NB4 (cell line): ENCODE results near the gene CDH23.

ENCODE experiments used
- DNase-seq: peaks from one replicate; pipeline ENCODE4 v3.0.0; 2010; ENCODE audit warnings: low read depth
- H3K4me3 ChIP-seq: one replicate; pipeline ENCODE4 v1.5.1; 2011; ENCODE audit warnings: mild to moderate bottlenecking, low read depth, low read length, moderate library complexity
- CTCF ChIP-seq: IDR thresholded peaks from one replicate; pipeline ENCODE4 v1.5.1; 2012; ENCODE audit warnings: low read depth, low read length
- MYC ChIP-seq: IDR thresholded peaks from 2 replicates; pipeline ENCODE4 v1.6.1; 2011; ENCODE audit warnings: low read depth, low read length
- POLR2A ChIP-seq: IDR thresholded peaks from 2 replicates; pipeline ENCODE4 v1.6.1; 2011; ENCODE audit warnings: mild to moderate bottlenecking; ENCODE audit not compliant: insufficient read length; ENCODE audit errors: extremely low read depth
- TF ChIP-seq, protein P1 (sequence below): IDR thresholded peaks from 2 replicates; pipeline ENCODE4 v1.6.1; 2011; ENCODE audit warnings: low read depth, low read length

CDH23 gene

GRCh38 chr10:71388583-71389310 lies 8.0 kb upstream of the CDH23 start:
- no peak overlapping the region for H3K4me3 ChIP-seq
- TF ChIP-seq POLR2A = no peak
- TF ChIP-seq, protein P1, sequence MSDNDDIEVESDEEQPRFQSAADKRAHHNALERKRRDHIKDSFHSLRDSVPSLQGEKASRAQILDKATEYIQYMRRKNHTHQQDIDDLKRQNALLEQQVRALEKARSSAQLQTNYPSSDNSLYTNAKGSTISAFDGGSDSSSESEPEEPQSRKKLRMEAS = no peak
- no peak for TF ChIP-seq MYC
- TF ChIP-seq CTCF = no peak
- DNase-seq = no peak

DNA sequence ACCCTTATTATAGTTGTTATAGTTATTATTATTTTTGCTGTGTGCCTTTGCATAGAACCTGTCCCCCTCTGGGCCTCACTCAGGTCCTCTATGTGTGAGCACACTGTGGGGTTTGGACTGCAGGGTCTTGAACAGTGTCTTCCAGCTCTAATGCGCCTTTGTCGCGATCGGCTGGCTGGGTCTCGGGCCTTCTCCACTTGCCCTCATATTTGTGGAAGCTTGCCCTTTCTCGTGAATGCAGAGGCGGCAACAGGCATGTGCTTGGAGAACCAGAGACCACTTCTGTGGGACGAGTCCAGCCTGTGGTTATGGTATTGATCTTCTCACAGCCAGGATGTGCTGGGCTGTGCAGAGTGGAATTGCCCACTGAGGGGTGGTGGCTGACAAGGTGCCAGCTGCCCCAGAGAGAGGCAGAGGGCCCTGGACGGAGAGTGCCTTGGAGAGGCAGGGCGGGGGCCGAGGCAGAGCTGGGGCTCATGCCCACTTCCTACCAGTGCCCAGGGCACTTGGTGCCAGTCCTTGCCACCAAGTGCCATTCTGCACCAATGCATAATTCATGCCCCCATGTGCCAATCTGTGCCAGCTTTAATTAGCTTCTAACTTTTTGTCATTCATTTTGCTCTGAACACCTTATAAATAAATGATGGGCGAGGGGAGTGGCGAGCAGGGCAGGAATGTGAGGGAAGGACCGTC lies 6.8 kb upstream of the CDH23 start:
- no peak for TF ChIP-seq CTCF

DNA sequence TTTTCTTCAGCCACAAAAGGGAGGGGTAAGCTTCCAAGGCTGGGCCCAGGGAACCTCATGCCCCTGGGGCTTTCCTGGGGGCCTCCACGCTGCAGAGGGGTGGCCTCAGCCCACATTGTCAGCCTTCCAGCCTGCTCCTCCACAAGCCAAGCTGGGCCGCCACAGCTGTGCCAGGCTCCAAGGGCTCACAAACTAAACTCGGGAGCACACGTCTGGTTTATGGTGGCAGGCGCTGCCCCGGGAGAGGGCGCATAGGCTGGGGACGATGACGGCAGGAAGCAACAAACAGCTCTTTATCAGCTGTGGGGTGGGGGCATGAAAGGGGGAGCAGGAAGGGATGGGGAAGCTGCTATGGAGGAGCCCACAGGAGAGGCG lies 6.3 kb upstream of the CDH23 start:
- no peak for DNase-seq
- TF ChIP-seq CTCF (no peak), MYC (no peak), POLR2A (no peak)

More for the DNA sequence above, 6.8 kb upstream of the CDH23 start:
- DNase-seq = no peak
- no peak overlapping the region for H3K4me3 ChIP-seq

GRCh38 chr10:71390921-71391690 lies 5.6 kb upstream of the CDH23 start:
- TF ChIP-seq POLR2A = no peak
- TF ChIP-seq CTCF = no peak
- TF ChIP-seq, protein P1 = no peak
- TF ChIP-seq MYC = no peak

More for the DNA sequence above, 6.3 kb upstream of the CDH23 start:
- no peak overlapping the region for H3K4me3 ChIP-seq

GRCh38 chr10:71391701-71392100 lies 5.0 kb upstream of the CDH23 start:
- no peak for DNase-seq
- no peak overlapping the region for H3K4me3 ChIP-seq
- TF ChIP-seq POLR2A = no peak

More at GRCh38 chr10:71390921-71391690, 5.6 kb upstream of the CDH23 start:
- H3K4me3 ChIP-seq = no peak overlapping the region
- DNase-seq = no peak

GRCh38 chr10:71392292-71392691 lies 4.4 kb upstream of the CDH23 start:
- no peak overlapping the region for H3K4me3 ChIP-seq
- no peak for DNase-seq
- no peak for TF ChIP-seq CTCF
- TF ChIP-seq, protein P1 = no peak
- no peak for TF ChIP-seq MYC
- no peak for TF ChIP-seq POLR2A
